ENCODE results near the gene PSMD9.
A peak's percentile ranks its signal among the peaks of the same experiment; 100 is the strongest.
"Not testable (repeated sequence)": the region's sequence is repeated elsewhere in the genome, so short reads cannot be mapped to it uniquely, and the experiment has no call there.

Gene PSMD9, protein sequence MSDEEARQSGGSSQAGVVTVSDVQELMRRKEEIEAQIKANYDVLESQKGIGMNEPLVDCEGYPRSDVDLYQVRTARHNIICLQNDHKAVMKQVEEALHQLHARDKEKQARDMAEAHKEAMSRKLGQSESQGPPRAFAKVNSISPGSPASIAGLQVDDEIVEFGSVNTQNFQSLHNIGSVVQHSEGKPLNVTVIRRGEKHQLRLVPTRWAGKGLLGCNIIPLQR

DNA sequence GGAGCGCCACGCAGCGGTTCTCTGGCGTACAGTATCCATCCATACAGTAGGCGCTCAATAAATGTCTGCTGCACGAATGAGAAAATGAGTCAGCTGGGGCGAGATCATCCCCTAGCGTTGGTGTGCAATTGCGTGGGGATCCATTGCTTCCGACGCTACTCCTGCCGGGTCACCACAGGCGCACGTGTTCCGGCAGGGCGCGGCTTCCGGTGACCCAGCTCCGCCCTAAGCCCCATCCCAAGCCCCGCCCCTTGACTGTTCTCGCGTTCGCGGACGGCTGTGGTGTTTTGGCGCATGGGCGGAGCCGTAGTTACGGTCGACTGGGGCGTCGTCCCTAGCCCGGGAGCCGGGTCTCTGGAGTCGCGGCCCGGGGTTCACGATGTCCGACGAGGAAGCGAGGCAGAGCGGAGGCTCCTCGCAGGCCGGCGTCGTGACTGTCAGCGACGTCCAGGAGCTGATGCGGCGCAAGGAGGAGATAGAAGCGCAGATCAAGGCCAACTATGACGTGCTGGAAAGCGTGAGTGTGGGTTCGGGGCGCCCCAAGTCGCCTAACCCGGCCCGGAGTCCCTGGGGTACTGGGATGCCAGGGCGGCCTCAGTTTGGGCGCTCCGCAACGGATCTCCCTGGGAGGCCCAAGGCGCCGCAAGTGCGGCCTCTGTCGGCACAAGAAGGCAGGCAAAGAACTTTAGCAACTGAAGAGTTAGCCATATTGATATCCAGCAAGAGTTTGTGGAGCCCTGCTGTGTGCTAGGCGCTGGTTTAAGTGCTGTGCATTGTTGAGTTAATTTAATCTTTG is at the start of gene PSMD9:
PSMD9 (plus strand) TSS at position 313 of the 796 bp plus-strand sequence; CDS start at position 380, 67 bp downstream.
- DNase-seq, result peak; percentile 97

DNA sequence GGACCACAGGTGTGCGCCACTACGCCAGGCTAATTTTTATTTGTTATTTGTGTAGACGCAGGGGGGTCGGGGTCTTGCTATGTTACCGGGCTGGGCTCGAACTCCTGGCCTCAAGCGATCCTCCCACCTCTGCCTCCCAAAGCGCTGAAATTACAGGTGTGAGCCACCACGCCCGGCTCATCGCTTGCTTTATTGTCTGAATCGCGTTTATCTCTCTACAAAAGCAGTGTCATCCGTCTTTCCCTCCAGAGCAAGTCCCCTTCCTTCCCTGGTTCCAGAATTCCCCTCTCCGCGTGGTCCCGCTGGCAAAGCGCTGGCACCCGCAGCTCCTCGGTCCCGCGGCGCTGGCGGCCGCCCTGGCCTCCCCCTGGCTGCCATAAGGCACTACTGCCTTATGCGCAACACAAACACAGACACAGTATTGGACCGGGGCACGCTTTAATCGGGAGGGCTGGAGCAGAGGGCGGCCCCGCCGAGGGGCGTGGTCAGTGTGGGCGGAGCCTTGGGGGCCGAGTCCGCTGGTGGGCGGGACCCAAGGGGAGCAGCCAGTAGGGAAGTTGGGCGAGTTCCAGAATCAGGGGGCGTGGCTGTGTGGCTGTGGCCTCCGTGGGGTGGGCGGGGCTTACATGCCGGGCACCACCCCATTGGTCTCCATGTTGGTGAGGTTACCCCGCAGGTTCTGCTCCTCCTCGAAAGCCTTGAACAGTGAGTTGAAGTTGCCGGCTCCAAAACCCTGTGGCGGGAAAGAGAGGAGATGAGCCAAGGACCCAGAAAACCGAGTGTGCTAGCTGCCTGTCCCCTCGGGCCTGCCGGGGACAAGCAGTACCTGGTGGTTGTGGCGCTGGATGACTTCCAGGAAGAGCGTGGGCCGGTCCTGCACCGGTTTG is 49.2 kb upstream of the PSMD9 start:
- peak; percentile 94 for DNase-seq

DNA sequence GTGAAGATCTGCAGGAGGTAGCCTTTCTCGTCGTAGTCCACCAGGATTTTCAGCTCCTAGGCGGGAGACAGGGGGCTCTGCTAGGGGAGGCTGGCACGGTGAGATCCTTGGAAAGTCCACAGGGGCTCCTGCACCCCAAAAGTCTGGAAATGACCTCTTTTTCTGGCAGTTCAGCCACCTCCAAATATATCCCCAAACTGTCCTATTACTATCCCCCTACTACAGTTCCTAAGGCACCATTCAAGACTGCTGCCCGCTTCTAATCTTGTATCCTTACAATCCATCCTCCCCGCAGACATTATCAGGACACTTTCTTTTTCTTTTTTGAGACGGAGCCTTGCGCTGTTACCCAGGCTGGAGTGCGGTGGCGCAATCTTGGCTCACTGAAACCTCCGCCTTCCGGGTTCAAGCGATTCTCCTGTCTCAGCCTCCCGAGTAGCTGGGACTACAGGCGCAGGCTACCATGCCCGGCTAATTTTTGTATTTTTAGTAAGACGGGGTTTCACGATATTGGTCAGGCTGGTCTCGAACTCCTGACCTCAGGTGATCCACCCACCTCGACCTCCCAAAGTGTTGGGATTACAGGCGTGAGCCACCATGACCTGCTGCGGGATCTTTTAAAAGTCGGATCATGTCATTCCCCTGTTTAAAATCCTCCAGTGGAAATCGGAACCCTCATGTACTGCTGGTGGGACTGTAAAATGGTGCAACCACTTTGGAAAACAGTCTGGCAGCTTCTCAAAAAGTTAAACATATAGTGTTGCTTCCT is 48.4 kb upstream of the PSMD9 start:
- no peak for DNase-seq

DNA sequence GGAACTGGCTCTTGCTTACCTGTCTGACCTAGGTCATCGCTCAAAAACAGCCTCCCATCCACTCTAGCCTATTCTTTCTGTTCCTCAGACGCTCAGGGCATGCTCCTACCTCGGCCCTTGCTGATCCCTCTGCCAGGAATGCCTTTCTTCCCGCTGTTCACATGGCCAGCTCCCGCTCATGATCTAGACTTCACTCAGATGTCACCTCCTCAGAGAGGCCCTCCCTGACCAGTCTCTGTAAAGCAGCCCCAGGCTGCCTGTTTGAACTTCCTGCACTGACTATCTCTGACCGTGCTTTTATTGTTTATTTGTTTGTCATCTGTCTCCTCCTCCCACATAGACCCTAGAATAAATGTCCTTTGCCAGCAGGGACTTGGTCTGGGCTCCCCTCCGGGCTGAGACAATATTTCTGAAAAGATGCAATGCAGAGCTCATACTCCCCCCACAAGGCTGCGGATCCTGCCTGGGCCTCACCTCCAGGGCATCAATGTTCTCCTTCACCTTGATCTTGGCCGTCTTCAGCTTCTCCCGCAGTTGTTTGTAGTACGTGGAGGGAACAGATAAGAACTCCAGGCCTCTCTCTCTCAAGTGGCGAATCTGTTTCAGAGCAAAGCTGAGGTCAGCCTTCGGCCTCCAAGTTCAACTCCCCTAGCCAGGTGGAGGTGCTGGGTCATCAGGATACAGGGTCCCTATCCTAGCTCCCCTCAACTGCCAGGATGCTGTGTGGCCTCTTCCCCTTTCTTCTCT is 45.2 kb upstream of the PSMD9 start:
- DNase-seq, result no peak

DNA sequence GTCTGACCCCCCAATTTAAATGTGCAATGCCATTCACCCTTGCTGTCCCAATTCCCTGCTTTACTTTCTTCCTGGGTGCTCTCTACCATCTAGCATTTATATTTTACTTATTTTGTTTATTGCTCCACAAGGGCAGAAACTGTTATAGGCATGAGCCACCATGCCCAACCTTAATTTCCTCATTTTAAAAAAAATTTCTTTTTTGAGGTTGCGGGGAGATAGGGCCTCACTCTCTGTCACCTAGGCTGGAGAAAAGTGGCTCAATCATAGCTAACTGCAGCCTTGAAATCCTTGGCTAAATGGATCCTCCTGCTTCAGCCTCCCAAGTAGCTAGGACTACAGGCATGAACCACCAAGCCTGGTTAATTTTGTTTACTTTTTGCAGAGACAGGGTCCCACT is 42.9 kb upstream of the PSMD9 start:
- DNase-seq, result no peak

DNA sequence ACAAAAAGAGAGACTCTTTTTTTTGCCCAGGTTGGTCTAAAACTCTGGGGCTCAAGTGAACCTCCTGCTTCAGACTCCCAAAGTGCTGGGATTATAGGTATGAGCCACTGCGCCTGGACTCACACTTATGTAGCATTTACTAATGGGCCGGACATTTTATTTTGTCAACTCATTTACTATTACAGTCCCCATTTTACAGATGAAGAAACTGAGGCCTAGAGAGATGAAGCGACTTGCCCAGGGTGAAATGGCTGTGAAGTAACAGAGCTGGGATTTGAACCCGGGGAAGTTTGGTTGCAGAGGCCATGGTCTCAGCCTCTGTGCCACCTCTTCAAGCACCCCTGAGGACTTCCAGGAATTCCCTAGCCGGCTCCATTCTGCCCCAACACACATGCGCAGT is 39.4 kb upstream of the PSMD9 start:
- no peak for DNase-seq

DNA sequence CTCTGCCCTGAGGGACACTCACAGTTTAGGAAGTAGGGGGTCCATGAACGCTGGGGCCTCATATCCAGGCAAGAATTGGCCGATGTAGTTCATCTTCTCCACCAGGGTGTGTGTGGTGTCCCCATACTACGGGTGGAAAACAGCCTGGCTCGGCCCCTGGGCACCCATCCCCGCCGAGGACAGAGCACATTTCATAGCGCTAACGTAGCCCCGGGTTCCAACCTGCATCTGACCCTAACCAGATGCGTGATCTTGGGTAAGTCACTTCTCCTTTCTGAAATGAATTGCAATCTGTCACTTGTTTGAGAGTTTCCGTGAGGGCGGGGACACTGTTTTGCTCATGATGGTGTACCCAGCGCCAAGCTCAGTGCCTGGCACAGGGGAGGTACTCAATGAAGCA is 38.9 kb upstream of the PSMD9 start:
- DNase-seq, result no peak

DNA sequence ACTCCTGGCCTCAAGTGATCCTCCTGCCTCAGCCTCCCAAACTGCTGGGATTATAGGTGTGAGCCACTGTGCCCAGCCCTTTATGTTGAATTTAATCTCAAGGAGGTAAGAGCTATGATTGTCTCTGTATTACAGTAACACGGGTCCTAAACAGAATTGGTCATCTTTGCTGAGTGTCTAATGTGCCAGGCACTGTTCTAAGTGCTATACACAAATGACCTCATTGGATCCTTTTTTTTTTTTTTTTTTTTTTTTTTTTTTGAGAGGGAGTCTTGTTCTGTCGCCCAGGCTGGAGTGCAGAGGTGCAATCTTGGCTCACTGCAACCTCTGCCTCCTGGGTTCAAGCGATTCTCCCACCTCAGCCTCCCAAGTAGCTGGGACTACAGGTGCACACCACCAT is 36.2 kb upstream of the PSMD9 start:
- not testable (repeated sequence) for DNase-seq

DNA sequence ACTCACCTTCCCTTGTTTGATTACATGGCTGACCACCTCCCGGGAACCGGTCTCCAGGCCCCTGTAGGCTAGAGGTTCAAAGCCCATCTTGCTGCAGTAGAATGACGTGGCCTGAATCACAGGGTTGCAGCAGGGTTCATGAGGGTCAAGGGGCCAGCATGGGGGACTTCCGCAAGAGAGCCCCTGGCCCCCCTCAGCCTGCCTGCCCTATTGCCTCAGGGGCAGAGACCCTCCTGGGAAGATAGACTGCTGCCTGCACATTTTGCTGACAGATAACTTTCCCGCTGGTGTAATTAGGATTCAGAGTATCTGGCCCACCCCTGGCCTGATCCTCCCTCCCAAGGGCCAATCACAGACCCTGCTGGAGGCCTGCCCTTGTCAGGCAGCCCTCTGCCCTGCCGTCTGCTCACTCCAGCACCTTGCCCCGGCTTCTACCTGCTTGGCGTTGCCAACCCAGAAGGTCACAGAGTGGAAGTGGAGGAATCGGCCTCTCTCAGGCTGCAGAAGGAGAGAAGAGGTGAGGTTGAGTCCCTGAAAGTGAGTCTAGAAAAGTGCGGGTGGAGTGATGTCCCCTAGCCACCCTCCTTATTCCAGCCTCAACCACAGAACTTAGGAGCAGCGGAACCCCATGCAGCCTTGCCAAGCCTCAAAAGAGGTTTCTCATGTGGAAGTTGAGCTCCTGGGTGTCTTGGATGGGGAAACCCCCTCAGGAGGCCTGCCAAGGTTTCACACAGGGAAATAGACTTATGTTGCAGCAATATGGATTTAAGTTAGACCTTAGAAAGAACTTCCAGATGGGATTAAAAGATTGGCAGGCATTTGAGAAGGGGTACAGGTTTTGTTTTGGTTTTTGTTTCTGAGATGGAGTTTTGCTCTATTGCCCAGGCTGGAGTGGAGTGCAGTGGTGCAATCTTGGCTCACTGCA is 31.0 kb upstream of the PSMD9 start:
- no peak for DNase-seq

DNA sequence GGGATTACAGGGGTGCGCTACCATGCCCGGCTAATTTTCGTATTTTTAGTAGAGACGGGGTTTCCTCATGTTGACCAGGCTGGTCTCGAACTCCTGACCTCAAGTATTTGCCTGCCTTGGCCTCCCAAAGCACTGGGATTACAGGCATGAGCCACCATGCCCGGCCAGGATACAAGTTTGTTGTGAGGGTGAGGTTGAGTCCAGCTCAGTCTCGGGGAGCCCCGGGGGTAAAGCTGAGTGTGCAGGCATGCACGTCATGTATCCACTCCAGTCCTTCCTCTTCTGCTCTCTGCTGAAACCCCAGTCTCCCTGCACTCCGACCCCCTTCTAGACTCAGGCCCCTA is 30.3 kb upstream of the PSMD9 start:
- no peak for DNase-seq

DNA sequence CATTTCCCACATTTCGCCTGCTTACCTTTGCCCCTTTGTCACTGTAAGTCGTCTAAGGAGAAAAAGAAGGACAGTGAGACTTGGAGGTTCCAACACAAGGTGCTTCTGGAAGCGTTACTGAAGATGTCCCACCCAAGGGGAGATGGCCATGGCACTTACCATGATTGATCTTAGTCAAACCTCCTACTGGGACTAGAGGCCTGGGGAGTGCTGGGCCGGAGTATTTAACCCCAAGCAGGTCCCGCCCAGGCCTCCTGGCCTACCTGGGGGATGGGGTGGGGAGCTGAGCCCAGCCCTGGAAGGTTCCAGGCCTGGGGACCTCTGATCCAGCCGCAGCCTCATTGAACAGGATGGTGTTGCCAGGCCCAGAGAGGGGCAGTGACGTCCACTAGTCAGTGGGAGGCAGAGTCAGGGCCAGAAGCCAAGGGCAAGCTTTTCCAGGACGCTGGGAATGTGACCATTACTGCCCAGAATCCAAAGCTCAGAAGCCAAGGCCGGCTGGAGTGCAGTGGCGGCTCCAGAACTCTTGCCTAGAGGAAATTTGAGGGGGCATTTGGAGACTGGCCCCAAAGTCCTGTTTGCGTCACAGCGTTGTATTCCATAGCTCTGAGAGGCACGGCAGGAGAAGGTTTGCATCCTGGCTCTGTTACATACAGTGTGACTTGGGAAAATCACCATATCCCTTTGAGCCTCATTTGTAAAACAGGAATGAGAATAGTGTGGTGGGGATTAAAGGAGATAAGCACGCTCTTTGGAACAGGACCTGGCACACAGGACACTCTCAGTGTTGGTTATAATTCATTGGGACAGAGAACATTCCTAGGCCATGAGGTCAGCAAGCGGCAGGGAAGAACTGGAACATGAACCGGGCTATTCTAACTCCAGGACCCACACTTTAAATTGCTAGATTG is 29.7 kb upstream of the PSMD9 start, which contains the start of gene HPD:
HPD (minus strand) TSS at position 198 of the 911 bp plus-strand sequence; CDS start at position 162, 36 bp downstream.
- DNase-seq, result peak; percentile 13

DNA sequence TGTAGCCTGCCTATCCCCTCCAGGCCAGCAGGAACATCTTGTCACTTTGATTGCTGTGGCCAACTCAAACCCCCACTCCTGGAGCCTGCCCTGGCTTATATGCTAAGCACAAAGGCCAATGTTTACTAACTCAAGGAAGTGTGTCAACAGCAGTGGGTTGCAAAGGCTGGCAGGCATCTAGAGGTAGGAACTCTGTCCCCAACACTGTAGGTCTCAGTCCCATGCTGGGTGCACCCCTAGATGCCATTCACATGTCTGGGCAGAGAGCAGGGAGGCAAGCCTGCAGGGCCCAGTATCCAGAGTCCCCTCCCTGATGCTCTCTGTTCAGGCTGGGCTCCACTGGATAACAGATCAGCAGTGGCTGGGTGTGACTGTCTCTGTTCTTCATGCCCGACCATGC is 28.3 kb upstream of the PSMD9 start:
- no peak for DNase-seq

DNA sequence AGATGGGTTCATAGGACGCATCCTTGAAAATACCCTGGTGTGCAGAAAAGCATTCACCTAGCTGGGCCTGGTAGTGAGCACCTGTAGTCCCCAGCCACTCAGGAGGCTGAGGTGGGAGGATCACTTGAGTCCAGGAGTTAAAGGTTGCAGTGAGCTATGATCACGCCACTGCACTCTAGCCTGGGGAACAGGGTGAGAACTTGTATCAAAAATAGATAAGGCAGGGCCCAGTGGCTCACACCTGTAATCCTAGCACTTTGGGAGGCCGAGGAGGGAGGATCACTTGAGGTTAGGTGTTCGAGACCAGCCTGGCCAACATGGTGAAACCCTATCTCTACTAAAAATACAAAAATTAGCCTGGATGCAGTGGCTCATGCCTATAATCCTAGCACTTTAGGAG is 27.9 kb upstream of the PSMD9 start:
- not testable (repeated sequence) for DNase-seq

DNA sequence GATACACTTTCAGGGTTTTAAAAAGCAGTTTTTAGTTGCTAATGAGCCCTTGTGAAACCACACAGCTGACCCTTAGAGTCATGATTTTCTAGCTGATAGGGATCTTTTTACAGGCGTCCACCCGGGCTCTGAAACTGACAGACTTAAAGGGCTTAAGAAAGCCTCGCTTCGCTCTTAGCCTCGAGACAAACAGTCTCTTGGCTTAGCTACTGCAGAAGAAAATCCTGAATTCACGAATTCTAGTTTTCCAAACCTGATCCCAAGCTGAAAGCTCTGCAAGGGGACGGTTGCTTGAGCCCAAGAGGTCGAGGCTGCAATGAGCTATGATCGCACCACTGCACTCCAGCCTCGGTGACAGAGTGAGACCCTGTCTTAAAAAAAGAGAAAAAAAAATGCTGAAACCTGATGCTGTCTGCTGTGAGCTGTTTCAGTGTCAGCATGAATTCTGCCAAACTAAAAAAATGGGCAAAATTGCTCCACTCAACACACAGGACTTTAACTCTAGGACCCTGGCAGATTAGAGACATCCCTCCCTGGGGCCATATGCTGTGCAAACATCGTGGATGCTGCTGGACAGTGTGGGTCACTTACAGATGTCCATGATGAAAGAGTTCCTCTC is 26.8 kb upstream of the PSMD9 start:
- DNase-seq, result peak; percentile 21

DNA sequence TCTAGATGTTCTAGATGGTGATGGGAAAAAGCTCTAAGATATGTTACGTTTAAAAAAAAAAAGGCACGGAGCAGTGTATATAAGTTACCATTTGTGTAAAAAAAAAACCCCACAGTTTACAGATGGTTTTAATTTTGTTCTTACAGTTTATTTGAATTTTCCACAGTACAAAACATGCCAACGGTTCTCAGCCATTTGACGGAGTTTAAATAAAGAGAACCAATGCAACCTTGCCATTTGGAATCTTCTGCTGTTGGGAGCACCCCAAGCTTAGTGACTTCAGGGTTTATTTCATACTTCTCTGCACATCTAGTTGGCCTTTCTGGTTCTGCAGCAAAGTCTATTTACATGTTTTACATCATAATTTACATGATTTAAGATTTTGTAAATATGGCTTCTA is 22.3 kb upstream of the PSMD9 start:
- DNase-seq, result no peak

DNA sequence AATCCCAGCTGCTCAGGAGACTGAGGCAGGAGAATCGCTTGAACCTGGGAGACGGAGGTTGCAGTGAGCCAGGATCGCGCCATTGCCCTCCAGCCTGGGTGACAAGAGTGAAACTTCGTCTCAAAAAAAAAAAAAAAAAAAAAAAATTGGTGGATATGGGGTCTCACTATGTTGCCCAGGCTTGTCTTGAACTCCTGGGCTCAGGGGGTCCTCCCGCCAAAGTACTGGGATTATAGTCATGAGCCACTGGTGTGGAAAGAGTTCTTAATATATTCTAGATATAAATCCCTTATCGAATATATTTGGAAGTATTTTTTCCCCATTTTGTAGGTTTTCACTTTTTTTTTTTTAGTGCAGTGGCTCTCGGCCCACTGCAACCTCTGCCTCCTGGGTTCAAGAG is 19.4 kb upstream of the PSMD9 start:
- not testable (repeated sequence) for DNase-seq

DNA sequence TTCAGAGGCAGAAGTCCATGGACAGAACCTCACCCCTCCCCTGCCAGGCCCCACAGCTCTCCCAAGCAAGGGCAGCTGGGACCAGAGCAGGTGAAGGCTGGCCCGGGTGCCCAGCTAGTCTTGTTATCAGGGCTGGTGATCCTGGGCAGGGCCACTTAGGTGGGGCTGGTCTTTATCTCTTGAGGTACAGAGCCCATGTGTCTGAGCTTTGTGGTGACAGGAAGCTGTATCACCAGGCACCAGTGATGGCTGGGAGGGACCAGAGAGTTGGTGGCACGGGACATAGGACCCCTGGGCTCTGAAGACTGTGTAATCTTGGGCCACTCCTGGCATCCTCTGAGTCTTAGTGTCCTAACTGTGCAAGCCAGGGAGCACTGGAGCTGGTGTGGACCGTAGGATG is 17.1 kb upstream of the PSMD9 start:
- no peak for DNase-seq

DNA sequence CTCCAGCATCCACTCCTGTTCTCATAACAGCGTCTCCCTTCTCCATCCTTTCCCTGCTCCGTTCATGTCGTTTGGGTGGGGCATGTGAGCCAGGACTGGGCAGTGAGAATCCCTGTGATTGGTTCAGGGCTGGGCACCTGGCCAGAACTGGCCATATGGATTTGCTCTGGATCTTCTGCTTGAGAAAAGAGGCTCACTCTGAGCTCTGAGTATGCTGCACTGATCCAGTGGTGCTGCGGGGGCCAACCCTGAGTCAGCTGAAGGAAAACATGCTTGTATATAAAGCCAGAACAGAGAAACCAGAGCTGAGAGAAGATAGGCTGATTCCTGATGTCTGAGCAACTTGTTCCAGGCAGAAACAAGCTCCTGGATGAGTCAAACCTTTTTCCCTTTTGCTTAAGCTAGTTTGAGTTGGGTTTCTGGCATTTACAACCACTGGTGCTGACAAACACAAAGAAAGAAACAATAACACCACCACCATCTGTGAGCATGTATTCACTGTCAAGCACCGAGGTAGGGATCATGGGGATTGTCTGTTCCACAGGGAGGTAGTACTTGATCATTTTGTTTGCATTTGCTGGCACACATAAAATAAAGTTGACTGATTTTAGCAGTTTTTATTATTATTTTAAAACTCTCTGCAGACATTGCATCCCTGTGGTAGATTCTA is 15.9 kb upstream of the PSMD9 start:
- peak; percentile 90 for DNase-seq

DNA sequence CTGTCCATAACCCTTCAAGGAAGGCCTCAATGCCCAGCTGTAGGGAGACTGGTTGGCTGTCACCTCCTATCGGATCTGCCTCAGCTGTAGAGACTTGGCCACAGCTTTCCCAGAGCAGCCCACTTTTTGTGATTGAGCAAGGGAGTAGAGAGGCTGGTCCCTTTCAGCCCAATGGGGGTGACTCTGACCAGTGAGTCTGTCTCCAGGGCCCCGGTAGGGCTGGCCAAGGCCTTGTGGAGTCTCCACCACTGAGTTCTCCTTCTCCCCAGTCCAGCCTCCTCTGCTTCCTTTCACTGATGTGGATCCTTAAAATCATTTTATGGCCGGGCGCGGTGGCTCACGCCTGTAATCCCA is 15.4 kb upstream of the PSMD9 start:
- DNase-seq, result no peak

Data from amniotic stem cell (primary cell).